Suprapubic skin (tissue), 4 donors: ENCODE data around the gene CACNA1G.

ENCODE experiments used
- CTCF ChIP-seq, 2 donors: fragments of 200-600 bp in 1 of 2; fragments of 450-650 bp in 1 of 2; sonication (generic) in 1 of 2; IDR thresholded peaks; one replicate each; pipeline ENCODE4 v1.5.1; 2016 to 2019; ENCODE audit warnings: antibody characterized with exemption in 2 of 2, mild to moderate bottlenecking in 1 of 2, moderate library complexity in 1 of 2
- POLR2A ChIP-seq, 2 donors: fragments of 450-650 bp; IDR thresholded peaks; one replicate each; pipeline ENCODE4 v1.6.1; 2017; ENCODE audit warnings: antibody characterized with exemption in 2 of 2, mild to moderate bottlenecking in 2 of 2, moderate library complexity in 2 of 2
- POLR2AphosphoS5 ChIP-seq, 3 donors: sonication (generic); formaldehyde crosslinking; IDR thresholded peaks; one replicate each; pipeline ENCODE4 v1.6.1; 2017; ENCODE audit warnings: antibody characterized with exemption in 3 of 3

- TF ChIP-seq CTCF (IDR thresholded peaks at IDR 0.05) = no peak
- TF ChIP-seq POLR2A (IDR thresholded peaks at IDR 0.05) = no peak
- TF ChIP-seq POLR2AphosphoS5 (IDR thresholded peaks at IDR 0.05) = no peak
Measured at GRCh38 chr17:50634224-50634914, 73.9 kb downstream of the CACNA1G start, which contains the start of gene ABCC3.
